Measurements from ENCODE around the gene LRRC4B. TPM values are rescaled to one million over a fixed set of nuclear protein-coding genes. Genes with fewer than 3 reads are reported as not detected.
A peak's percentile ranks its signal among the peaks of the same experiment; 100 is the strongest.

Gene LRRC4B
- total and polyA plus RNA-seq, 2 of the 13 experiments (the other 11 are each of a cell fraction or from before 2014, with no cell fraction given): not detected

DNA sequence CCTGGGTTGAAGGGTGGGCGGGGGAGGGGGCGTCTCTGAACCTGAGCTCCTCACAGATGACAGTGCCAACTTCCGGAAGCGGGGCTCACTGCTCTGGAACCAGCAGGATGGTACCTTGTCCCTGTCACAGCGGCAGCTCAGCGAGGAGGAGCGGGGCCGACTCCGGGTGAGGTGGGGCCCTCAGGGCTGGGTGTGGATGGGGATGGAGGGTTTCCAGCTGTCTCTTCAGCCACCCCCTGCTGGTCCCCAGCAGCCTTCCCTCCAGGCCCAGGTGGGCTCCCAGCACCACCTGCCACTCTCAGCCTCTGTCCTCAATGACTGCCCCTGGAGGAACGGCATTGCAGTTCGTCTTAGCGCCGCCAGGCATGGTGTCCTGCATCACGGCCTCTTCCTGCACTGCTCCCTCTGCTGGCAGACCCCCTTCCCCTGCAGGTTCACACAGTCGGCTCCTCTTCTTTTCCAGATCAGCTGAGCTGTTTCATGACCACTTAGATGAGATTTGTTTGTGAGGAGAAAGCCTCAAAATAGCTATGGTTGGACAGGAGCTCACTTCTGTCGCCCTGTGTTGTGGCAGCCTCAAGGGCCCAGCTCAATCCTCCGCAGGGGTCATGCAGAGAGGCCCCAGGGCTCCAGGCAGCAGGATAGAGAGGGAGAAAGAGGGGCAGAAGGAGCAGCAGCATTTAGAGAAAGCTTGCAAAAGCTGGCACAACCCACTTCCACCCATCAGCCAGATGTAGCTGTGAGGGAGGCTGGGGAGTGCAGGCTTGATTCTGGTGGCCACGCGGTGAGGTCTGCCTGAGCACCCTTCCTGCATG, 89.1 kb downstream of the LRRC4B start (continued):
- TF ChIP-seq, protein P1, sequence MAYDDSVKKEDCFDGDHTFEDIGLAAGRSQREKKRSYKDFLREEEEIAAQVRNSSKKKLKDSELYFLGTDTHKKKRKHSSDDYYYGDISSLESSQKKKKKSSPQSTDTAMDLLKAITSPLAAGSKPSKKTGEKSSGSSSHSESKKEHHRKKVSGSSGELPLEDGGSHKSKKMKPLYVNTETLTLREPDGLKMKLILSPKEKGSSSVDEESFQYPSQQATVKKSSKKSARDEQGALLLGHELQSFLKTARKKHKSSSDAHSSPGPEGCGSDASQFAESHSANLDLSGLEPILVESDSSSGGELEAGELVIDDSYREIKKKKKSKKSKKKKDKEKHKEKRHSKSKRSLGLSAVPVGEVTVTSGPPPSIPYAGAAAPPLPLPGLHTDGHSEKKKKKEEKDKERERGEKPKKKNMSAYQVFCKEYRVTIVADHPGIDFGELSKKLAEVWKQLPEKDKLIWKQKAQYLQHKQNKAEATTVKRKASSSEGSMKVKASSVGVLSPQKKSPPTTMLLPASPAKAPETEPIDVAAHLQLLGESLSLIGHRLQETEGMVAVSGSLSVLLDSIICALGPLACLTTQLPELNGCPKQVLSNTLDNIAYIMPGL (CRISPR knock-in tag; IDR thresholded peaks at IDR 0.05; ENCODE audit: borderline replicate concordance in 1 of 2, low read depth in 1 of 2): peak; percentile 76 to 84; a peak in 2 of 4 replicates
- TF ChIP-seq KLF11 (CRISPR knock-in tag; IDR thresholded peaks at IDR 0.05) (no peak), SSRP1 (CRISPR knock-in tag; IDR thresholded peaks at IDR 0.05) (peak; percentile 62; the same call in 1 of the 2 replicates), ZNF331 (CRISPR knock-in tag; IDR thresholded peaks at IDR 0.05) (0 out of 2 replicates have a peak, but pooled peaks have one; percentile 16), SMAD3 (CRISPR knock-in tag; IDR thresholded peaks at IDR 0.05) (0 out of 2 replicates have a peak, but pooled peaks have one; percentile 40), MXI1 (IDR thresholded peaks at IDR 0.05; ENCODE audit: borderline replicate concordance, low read depth, low read length) (0 out of 3 replicates have a peak, but pooled peaks have one; percentile 10), PHF8 (CRISPR knock-in tag; IDR thresholded peaks at IDR 0.05) (0 out of 2 replicates have a peak, but pooled peaks have one; percentile 18), KDM3A (CRISPR knock-in tag; IDR thresholded peaks at IDR 0.05; ENCODE audit: low read depth) (0 out of 2 replicates have a peak, but pooled peaks have one; percentile 58), GATAD2A (CRISPR knock-in tag; IDR thresholded peaks at IDR 0.05) (0 out of 2 replicates have a peak, but pooled peaks have one; percentile 28), ETV5 (CRISPR knock-in tag; IDR thresholded peaks at IDR 0.05; ENCODE audit: borderline replicate concordance) (peak; percentile 51; the same call in 1 of the 2 replicates), RAD21 (CRISPR knock-in tag; IDR thresholded peaks at IDR 0.05) (peak; percentile 88), SOX13 (IDR thresholded peaks at IDR 0.05) (no peak), SOX13 (CRISPR knock-in tag; conservative IDR thresholded peaks at IDR 0.05 in 1 of 2, IDR thresholded peaks at IDR 0.05 in 1 of 2) (0 out of 4 replicates have a peak, but pooled peaks of 1 of the 2 experiments have one; percentile 6), ELF3 (CRISPR knock-in tag; IDR thresholded peaks at IDR 0.05) (peak; percentile 70; the same call in 1 of the 2 replicates)
- TF ChIP-seq, protein P2, sequence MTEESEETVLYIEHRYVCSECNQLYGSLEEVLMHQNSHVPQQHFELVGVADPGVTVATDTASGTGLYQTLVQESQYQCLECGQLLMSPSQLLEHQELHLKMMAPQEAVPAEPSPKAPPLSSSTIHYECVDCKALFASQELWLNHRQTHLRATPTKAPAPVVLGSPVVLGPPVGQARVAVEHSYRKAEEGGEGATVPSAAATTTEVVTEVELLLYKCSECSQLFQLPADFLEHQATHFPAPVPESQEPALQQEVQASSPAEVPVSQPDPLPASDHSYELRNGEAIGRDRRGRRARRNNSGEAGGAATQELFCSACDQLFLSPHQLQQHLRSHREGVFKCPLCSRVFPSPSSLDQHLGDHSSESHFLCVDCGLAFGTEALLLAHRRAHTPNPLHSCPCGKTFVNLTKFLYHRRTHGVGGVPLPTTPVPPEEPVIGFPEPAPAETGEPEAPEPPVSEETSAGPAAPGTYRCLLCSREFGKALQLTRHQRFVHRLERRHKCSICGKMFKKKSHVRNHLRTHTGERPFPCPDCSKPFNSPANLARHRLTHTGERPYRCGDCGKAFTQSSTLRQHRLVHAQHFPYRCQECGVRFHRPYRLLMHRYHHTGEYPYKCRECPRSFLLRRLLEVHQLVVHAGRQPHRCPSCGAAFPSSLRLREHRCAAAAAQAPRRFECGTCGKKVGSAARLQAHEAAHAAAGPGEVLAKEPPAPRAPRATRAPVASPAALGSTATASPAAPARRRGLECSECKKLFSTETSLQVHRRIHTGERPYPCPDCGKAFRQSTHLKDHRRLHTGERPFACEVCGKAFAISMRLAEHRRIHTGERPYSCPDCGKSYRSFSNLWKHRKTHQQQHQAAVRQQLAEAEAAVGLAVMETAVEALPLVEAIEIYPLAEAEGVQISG (CRISPR knock-in tag; IDR thresholded peaks at IDR 0.05): 0 out of 2 replicates have a peak, but pooled peaks have one; percentile 26
- TF ChIP-seq, protein P3, sequence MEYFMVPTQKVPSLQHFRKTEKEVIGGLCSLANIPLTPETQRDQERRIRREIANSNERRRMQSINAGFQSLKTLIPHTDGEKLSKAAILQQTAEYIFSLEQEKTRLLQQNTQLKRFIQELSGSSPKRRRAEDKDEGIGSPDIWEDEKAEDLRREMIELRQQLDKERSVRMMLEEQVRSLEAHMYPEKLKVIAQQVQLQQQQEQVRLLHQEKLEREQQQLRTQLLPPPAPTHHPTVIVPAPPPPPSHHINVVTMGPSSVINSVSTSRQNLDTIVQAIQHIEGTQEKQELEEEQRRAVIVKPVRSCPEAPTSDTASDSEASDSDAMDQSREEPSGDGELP (IDR thresholded peaks at IDR 0.05; ENCODE audit: borderline replicate concordance, low read depth): peak; percentile 47; the same call in 1 of the 2 replicates
- TF ChIP-seq, protein P4, sequence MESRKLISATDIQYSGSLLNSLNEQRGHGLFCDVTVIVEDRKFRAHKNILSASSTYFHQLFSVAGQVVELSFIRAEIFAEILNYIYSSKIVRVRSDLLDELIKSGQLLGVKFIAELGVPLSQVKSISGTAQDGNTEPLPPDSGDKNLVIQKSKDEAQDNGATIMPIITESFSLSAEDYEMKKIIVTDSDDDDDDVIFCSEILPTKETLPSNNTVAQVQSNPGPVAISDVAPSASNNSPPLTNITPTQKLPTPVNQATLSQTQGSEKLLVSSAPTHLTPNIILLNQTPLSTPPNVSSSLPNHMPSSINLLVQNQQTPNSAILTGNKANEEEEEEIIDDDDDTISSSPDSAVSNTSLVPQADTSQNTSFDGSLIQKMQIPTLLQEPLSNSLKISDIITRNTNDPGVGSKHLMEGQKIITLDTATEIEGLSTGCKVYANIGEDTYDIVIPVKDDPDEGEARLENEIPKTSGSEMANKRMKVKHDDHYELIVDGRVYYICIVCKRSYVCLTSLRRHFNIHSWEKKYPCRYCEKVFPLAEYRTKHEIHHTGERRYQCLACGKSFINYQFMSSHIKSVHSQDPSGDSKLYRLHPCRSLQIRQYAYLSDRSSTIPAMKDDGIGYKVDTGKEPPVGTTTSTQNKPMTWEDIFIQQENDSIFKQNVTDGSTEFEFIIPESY (CRISPR knock-in tag; IDR thresholded peaks at IDR 0.05): peak; percentile 65
- TF ChIP-seq, protein P5, sequence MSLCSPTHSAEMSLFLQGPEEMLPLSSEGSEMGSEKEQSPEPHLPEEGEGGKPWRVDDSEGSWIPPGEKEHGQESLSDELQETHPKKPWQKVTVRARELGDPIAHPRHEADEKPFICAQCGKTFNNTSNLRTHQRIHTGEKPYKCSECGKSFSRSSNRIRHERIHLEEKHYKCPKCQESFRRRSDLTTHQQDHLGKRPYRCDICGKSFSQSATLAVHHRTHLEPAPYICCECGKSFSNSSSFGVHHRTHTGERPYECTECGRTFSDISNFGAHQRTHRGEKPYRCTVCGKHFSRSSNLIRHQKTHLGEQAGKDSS (CRISPR knock-in tag; IDR thresholded peaks at IDR 0.05; ENCODE audit: borderline replicate concordance, low read depth): peak; percentile 49; the same call in 1 of the 2 replicates
- TF ChIP-seq, protein P6, sequence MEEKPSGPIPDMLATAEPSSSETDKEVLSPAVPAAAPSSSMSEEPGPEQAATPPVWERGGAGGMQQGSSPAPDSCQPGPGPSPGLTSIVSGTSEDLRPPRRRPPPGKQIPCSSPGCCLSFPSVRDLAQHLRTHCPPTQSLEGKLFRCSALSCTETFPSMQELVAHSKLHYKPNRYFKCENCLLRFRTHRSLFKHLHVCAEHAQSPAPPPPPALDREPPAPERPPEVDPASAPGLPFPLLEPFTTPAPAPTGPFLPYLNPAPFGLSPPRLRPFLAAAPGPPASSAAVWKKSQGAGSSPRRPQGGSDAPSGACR (CRISPR knock-in tag; IDR thresholded peaks at IDR 0.05): no peak

Data from HepG2 (cell line).